NB4 (cell line): Measurements from ENCODE around the gene PRKAR1B.

Experiments
- POLR2A ChIP-seq: IDR thresholded peaks from 2 replicates; pipeline ENCODE4 v1.6.1; 2011; ENCODE audit warnings: mild to moderate bottlenecking; ENCODE audit not compliant: insufficient read length; ENCODE audit errors: extremely low read depth
- TF ChIP-seq, protein P1 (sequence below): IDR thresholded peaks from one replicate; pipeline ENCODE4 v1.5.1; 2012; ENCODE audit warnings: low read depth, low read length

DNA sequence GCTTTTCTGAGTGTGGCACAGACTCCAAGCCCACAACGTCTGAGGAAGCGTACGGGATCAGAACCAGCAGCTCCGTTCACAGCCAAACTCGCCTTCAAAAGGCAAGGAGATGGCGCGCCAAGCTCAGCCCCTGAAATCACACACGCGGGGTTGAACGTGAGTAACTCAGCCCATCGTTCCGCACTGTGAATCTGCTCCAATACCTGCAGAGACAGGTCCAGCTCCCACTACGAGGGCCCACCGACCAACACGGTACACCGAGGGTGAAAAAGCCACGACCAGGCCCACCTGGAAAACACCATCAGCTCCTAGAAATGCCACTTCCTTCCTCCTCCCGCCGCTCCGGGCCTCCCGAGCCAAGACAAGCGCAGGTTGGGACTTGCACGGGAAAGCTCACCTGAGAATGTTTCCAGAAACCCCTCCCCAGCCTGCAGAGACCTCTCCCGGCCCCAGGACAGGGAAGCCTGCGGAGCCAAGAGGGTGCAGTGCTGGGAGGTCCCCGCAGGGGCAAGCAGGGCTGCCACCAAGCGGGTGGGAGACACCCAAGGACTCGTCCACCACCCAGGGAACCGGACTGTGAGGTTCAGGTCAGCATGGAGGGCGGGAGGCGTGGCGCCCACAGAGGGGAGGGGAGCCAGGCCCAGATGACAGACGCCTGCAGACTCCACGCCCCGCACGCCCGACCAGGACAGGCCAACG, 113.5 kb downstream of the PRKAR1B start:
- no peak for TF ChIP-seq POLR2A
- TF ChIP-seq, protein P1, sequence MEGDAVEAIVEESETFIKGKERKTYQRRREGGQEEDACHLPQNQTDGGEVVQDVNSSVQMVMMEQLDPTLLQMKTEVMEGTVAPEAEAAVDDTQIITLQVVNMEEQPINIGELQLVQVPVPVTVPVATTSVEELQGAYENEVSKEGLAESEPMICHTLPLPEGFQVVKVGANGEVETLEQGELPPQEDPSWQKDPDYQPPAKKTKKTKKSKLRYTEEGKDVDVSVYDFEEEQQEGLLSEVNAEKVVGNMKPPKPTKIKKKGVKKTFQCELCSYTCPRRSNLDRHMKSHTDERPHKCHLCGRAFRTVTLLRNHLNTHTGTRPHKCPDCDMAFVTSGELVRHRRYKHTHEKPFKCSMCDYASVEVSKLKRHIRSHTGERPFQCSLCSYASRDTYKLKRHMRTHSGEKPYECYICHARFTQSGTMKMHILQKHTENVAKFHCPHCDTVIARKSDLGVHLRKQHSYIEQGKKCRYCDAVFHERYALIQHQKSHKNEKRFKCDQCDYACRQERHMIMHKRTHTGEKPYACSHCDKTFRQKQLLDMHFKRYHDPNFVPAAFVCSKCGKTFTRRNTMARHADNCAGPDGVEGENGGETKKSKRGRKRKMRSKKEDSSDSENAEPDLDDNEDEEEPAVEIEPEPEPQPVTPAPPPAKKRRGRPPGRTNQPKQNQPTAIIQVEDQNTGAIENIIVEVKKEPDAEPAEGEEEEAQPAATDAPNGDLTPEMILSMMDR, result no peak
